SK-N-SH (cell line): Measurements from ENCODE around the gene SFRP5. TPM values are rescaled to one million over a fixed set of nuclear protein-coding genes. Genes with fewer than 3 reads are reported as not detected.

Experiments used
- CTCF ChIA-PET: fragments of 300-600, 350-600 bp; formaldehyde crosslinking; extraction: SDS; loops from one replicate; lab custom pipeline; 2021; lab: Yijun Ruan, JAX
- POLR2A ChIA-PET: fragments of 350-600 bp; sonication (Branson Sonifier 250); formaldehyde crosslinking; extraction: SDS; loops from one replicate; lab custom pipeline; 2020; ENCODE audit warnings: antibody characterized with exemption, inconsistent platforms; lab: Yijun Ruan, JAX
- DNase-seq: peaks from one replicate; pipeline ENCODE4 v3.0.0; 2012
- H2AFZ ChIP-seq: fragments of 200-600 bp; sonication (generic); 2 replicates; pipeline ENCODE4 v1.8.1; 2016; ENCODE audit warnings: antibody characterized with exemption, mild to moderate bottlenecking, low read depth
- H3F3A ChIP-seq: fragments of 200-600 bp; sonication (generic); replicated peaks from 2 replicates; pipeline ENCODE3; 2016; ENCODE audit warnings: antibody characterized with exemption, mild to moderate bottlenecking; ENCODE audit not compliant: insufficient read depth
- H3K27ac ChIP-seq, 2 experiments: fragments of 200-500 bp in 1 of 2; fragments of 200-600 bp in 1 of 2; sonication (Bioruptor generic) in 1 of 2; sonication (generic), shearing (Covaris generic) in 1 of 2; 2 replicates each; pipeline versions ENCODE4 v1.5.1 to v1.6.1; 2014 to 2016; ENCODE audit warnings: low read depth in 2 of 2, inconsistent platforms in 1 of 2, low read length in 1 of 2, mild to moderate bottlenecking in 1 of 2, mixed read lengths in 1 of 2
- H3K27me3 ChIP-seq: fragments of 200-600 bp; sonication (generic), shearing (Covaris generic); 2 replicates; pipeline ENCODE4 v1.6.1; 2016; ENCODE audit warnings: mixed run types; ENCODE audit not compliant: insufficient read depth
- H3K36me3 ChIP-seq, 2 experiments: fragments of 200-500 bp in 1 of 2; fragments of 200-600 bp in 1 of 2; sonication (Bioruptor generic) in 1 of 2; sonication (generic) in 1 of 2; replicated peaks in 1 of 2; 2 replicates each; pipeline versions ENCODE3 to v1.5.1; 2014 to 2016; ENCODE audit warnings: low read length in 1 of 2, mild to moderate bottlenecking in 1 of 2; ENCODE audit not compliant: insufficient read depth in 2 of 2, control insufficient read depth in 1 of 2
- H3K4me1 ChIP-seq, 2 experiments: fragments of 200-500 bp in 1 of 2; fragments of 200-600 bp in 1 of 2; sonication (Bioruptor generic) in 1 of 2; sonication (generic), shearing (Covaris generic) in 1 of 2; 2 replicates each; pipeline versions ENCODE4 v1.5.1 to v1.6.1; 2014 to 2016; ENCODE audit warnings: low read depth in 1 of 2, low read length in 1 of 2, mixed run types in 1 of 2; ENCODE audit not compliant: insufficient read depth in 2 of 2, control insufficient read depth in 1 of 2
- H3K4me2 ChIP-seq: fragments of 200-600 bp; sonication (generic), shearing (Covaris generic); 2 replicates; pipeline ENCODE4 v1.6.1; 2017; ENCODE audit warnings: mixed run types
- H3K4me3 ChIP-seq, 2 experiments: fragments of 200-500 bp in 1 of 2; fragments of 200-600 bp in 1 of 2; sonication (Bioruptor generic) in 1 of 2; sonication (generic), shearing (Covaris generic) in 1 of 2; 2 replicates each; pipeline versions ENCODE4 v1.5.1 to v1.8.1; 2014 to 2016; ENCODE audit warnings: low read depth in 2 of 2, inconsistent platforms in 1 of 2, low read length in 1 of 2, mild to moderate bottlenecking in 1 of 2, mixed read lengths in 1 of 2, moderate library complexity in 1 of 2
- H3K79me2 ChIP-seq: fragments of 200-600 bp; sonication (generic); 2 replicates; pipeline ENCODE4 v1.8.1; 2017; ENCODE audit warnings: mild to moderate bottlenecking; ENCODE audit not compliant: insufficient read depth
- H3K9ac ChIP-seq: fragments of 200-600 bp; sonication (generic); 2 replicates; pipeline ENCODE4 v1.6.1; 2017; ENCODE audit warnings: mixed run types
- H3K9me2 ChIP-seq: fragments of 200-600 bp; sonication (generic); 2 replicates; pipeline ENCODE4 v1.6.1; 2017; ENCODE audit warnings: mixed run types
- H3K9me3 ChIP-seq: fragments of 200-600 bp; sonication (generic); 2 replicates; pipeline ENCODE4 v1.6.1; 2017; ENCODE audit warnings: mixed run types, mild to moderate bottlenecking, moderate library complexity
- H4K20me1 ChIP-seq: fragments of 200-600 bp; sonication (generic); 2 replicates; pipeline ENCODE4 v1.6.1; 2017; ENCODE audit warnings: mild to moderate bottlenecking, mixed run types; ENCODE audit not compliant: insufficient read depth
- CTCF ChIP-seq: fragments of 200-600 bp; sonication (generic); IDR thresholded peaks from 2 replicates; pipeline ENCODE4 v1.6.1; 2017; ENCODE audit warnings: antibody characterized with exemption, mild to moderate bottlenecking, moderate library complexity
- ELF1 ChIP-seq: IDR thresholded peaks from 2 replicates; pipeline ENCODE4 v1.4.0; 2012
- EP300 ChIP-seq, 2 experiments: IDR thresholded peaks; 2 replicates each; pipeline versions ENCODE4 v1.4.0 to v1.6.1; 2012; ENCODE audit warnings: borderline replicate concordance in 1 of 2, low read depth in 1 of 2, low read length in 1 of 2
- EZH2phosphoT487 ChIP-seq: fragments of 200-600 bp; sonication (generic); IDR thresholded peaks from 2 replicates; pipeline ENCODE4 v1.6.1; 2017; ENCODE audit warnings: low read depth, mixed run types, mild to moderate bottlenecking, antibody characterized with exemption, moderate library complexity, borderline replicate concordance
- FOXJ3 ChIP-seq: sonication (generic); formaldehyde crosslinking; IDR thresholded peaks from 2 replicates; pipeline ENCODE4 v1.5.1; 2020; ENCODE audit warnings: mild to moderate bottlenecking, missing genetic modification reagents
- GATA2 ChIP-seq: sonication (generic); formaldehyde crosslinking; IDR thresholded peaks from 2 replicates; pipeline ENCODE4 v1.5.0; 2020; ENCODE audit warnings: mild to moderate bottlenecking, missing genetic modification reagents
- JUND ChIP-seq: IDR thresholded peaks from 2 replicates; pipeline ENCODE4 v1.4.0; 2012
- MAX ChIP-seq: IDR thresholded peaks from 2 replicates; pipeline ENCODE4 v1.4.0; 2012; ENCODE audit warnings: low read depth
- MEF2A ChIP-seq: IDR thresholded peaks from 2 replicates; pipeline ENCODE4 v1.4.0; 2012; ENCODE audit warnings: low read depth, borderline replicate concordance
- PBX3 ChIP-seq: IDR thresholded peaks from 2 replicates; pipeline ENCODE4; 2012
- POLR2AphosphoS5 ChIP-seq: IDR thresholded peaks from 2 replicates; pipeline ENCODE4 v1.6.1; 2012; ENCODE audit warnings: low read depth, low read length
- RFX5 ChIP-seq: IDR thresholded peaks from 2 replicates; pipeline ENCODE4 v1.6.1; 2012; ENCODE audit warnings: mild to moderate bottlenecking, improper control_type of control experiment, low read length
- USF1 ChIP-seq: IDR thresholded peaks from 2 replicates; pipeline ENCODE4 v1.4.0; 2012; ENCODE audit warnings: low read depth, borderline replicate concordance
- WGBS: methylation state at CpG from one replicate; pipeline ENCODE4 v1.1.6; 2017; ENCODE audit warnings: low lambda C conversion rate; 5-methylcytosine and 5-hydroxymethylcytosine counted together
- polyA plus RNA-seq, 3 experiments: library from polyadenylated mRNA; depleted of rRNA; stranded (reverse); fragments of >200 nt; gene quantifications; 2 replicates each; pipeline ENCODE4 v1.2.3, GENCODE V29; 2012

Gene SFRP5
- polyA plus RNA-seq, 1 of the 3 experiments (the other 2 are of a cell fraction), result not detected

- no peak for DNase-seq
- Histone ChIP-seq H3K9ac (no peak overlapping the region), H2AFZ (no peak overlapping the region), H3F3A (peaks cover 3% of the 10 kb centered on the region), H4K20me1 (no peaks in the 10 kb centered on the region), H3K27ac (no peak overlapping the region), H3K9me3 (no peaks in the 10 kb centered on the region), H3K9me2 (no peaks in the 10 kb centered on the region), H3K4me1 (peaks cover 0 to 15% of the 10 kb centered on the region in 2 experiments; a peak in 1 of 4 replicates), H3K4me3 (no peak overlapping the region), H3K4me2 (no peak overlapping the region), H3K27me3 (no peaks in the 10 kb centered on the region), H3K79me2 (0 out of 2 replicates have a peak, but pooled peaks cover 4% of the 10 kb centered on the region), H3K36me3 (peaks cover 4 to 8% of the 10 kb centered on the region in 2 experiments)
- CTCF ChIA-PET, result interaction anchor here (1.1 to 25.0 kb wide), 4 partner anchors 7 to 45 kb away, joined by 3 to 687 read pairs (median 358); partner anchors contain the start of genes MARVELD1 and ZFYVE27
- WGBS, result 74% methylated on average over 2 of the region's 3 CpGs
- TF ChIP-seq CTCF (no peak), EZH2phosphoT487 (no peak), USF1 (no peak), MAX (no peak), ELF1 (no peak), POLR2AphosphoS5 (no peak), RFX5 (no peak), EP300 (IDR thresholded peaks at IDR 0.05; ENCODE audit: borderline replicate concordance in 1 of 2, low read depth in 1 of 2, low read length in 1 of 2) (no peak), GATA2 (CRISPR knock-in tag) (no peak), PBX3 (no peak), JUND (no peak), FOXJ3 (CRISPR knock-in tag) (no peak), MEF2A (no peak)
- POLR2A ChIA-PET, result interaction anchor here (1.1 kb wide), 1 partner anchor 39 kb away, joined by 4 read pairs; no protein-coding TSS in a partner anchor
Measured at GRCh38 chr10:97723001-97723400, 48.8 kb downstream of the SFRP5 start.
